Activated T-cell treated with anti-CD3 and anti-CD28 coated beads, Interleukin-2, amount 50 U/mL, for 48 hours (primary cell): ENCODE results near the gene SLC25A33.
"Not testable (repeated sequence)": the region's sequence is repeated elsewhere in the genome, so short reads cannot be mapped to it uniquely, and the experiment has no call there.

Experiments
- DNase-seq, 2 experiments: peaks; one replicate each; pipeline ENCODE4 v3.0.0-alpha.2; 2020

SLC25A33 gene

GRCh38 chr1:9539165-9539828 lies at the start of gene SLC25A33:
SLC25A33 (plus strand) TSS chr1:9539465; CDS start chr1:9539692, 227 bp downstream.
- peak; percentile 99 to 100 for DNase-seq

- DNase-seq = peak; percentile 92 to 93
Observed at GRCh38 chr1:9490605-9491339, 48.5 kb upstream of the SLC25A33 start.

- no peak for DNase-seq
Observed at GRCh38 chr1:9493326-9493725, 45.9 kb upstream of the SLC25A33 start.

- peak; percentile 79 to 82 for DNase-seq
Observed at GRCh38 chr1:9494936-9495758, 44.1 kb upstream of the SLC25A33 start.

- no peak for DNase-seq
Observed at GRCh38 chr1:9495854-9496374, 43.4 kb upstream of the SLC25A33 start.

GRCh38 chr1:9500756-9501754 lies 38.2 kb upstream of the SLC25A33 start:
- no peak for DNase-seq

- no peak for DNase-seq
Observed at GRCh38 chr1:9503001-9503675, 36.1 kb upstream of the SLC25A33 start.

- DNase-seq = no peak
Observed at GRCh38 chr1:9505143-9505542, 34.1 kb upstream of the SLC25A33 start.

- DNase-seq = no peak
Observed at GRCh38 chr1:9506901-9507300, 32.4 kb upstream of the SLC25A33 start.

- DNase-seq = no peak
Observed at GRCh38 chr1:9510130-9510529, 29.1 kb upstream of the SLC25A33 start.

GRCh38 chr1:9515550-9515949 lies 23.7 kb upstream of the SLC25A33 start:
- DNase-seq = not testable (repeated sequence)

GRCh38 chr1:9518454-9518998 lies 20.7 kb upstream of the SLC25A33 start:
- no peak for DNase-seq

GRCh38 chr1:9520411-9520810 lies 18.9 kb upstream of the SLC25A33 start:
- DNase-seq = no peak

GRCh38 chr1:9529190-9529589 lies 10.1 kb upstream of the SLC25A33 start:
- no peak for DNase-seq

- no peak for DNase-seq
Observed at GRCh38 chr1:9530320-9530719, 8.9 kb upstream of the SLC25A33 start.

- DNase-seq = no peak
Observed at GRCh38 chr1:9534953-9535352, 4.3 kb upstream of the SLC25A33 start.

GRCh38 chr1:9536301-9536700 lies 3.0 kb upstream of the SLC25A33 start:
- no peak for DNase-seq

- no peak for DNase-seq
Observed at GRCh38 chr1:9537863-9538668, 1.2 kb upstream of the SLC25A33 start.

- peak in 1 of 2 experiments; percentile 26 for DNase-seq
Observed at GRCh38 chr1:9538669-9539164, 548 bp upstream of the SLC25A33 start.
